GM21529 (cell line): ENCODE data around the gene CCDC43.

Experiments used
- ATAC-seq: cut with Tn5 transposase; IDR thresholded peaks from one replicate; pipeline ENCODE4 v1.9.1; 2021; ENCODE audit not compliant: unreplicated experiment

Gene CCDC43

DNA sequence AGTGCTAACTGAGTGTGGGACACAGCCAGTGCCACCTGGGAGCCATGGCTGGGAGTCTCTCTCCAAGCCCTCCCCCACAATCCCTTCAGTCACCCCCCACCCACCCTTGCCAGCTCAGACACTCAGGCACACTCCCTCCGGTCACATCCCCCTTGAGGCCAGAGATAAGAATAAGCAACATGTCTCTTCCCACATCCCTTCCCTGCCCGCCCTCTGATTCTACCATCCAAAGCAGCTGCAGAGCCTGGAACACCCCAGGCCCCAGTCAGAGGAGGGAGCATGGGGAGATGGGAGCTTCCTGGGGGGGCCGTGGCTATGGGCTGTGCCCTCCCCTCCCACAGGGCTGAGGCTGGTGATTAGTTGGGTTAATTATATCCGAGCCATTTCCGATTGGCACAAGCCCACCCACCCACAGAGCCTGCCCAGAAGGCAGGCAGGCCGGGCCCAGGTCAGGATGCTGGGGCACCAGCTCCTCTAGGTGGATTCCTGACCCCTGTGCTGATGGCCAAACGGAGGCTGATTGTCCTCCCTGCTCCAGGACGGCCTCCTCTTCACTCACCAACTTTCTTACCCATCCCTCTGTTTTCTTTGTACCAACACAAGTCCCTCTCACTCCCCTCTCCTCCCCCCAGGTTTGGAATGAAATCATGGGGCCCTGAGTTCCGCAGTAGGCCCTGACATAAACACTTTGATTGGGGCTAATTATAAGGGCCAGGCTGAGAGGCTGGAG is 61.9 kb downstream of the CCDC43 start:
- ATAC-seq, result no peak
